Astrocyte of the spinal cord (primary cell): Measurements from ENCODE around the gene PDHX.
A peak's percentile ranks its signal among the peaks of the same experiment; 100 is the strongest.
"Not testable (repeated sequence)": the region's sequence is repeated elsewhere in the genome, so short reads cannot be mapped to it uniquely, and the experiment has no call there.

Source experiments
- DNase-seq: peaks from one replicate; pipeline ENCODE4 v3.0.0; 2011; ENCODE audit warnings: low read depth, low spot score
- H3K4me3 ChIP-seq: 2 replicates; pipeline ENCODE4 v1.5.1; 2011; ENCODE audit warnings: low read depth, mild to moderate bottlenecking, low read length, moderate library complexity
- CTCF ChIP-seq: IDR thresholded peaks from 2 replicates; pipeline ENCODE4 v1.5.1; 2012; ENCODE audit warnings: low read depth, mild to moderate bottlenecking, low read length, inconsistent platforms
- in situ Hi-C: cut with HindIII; loops from 2 replicates; pipeline ENCODE4 v1.10.0; 2017; ENCODE audit warnings: low sequenced_read_pairs

The PDHX gene

GRCh38 chr11:34909415-34909814 lies 7.0 kb upstream of the PDHX start:
- no peak overlapping the region for H3K4me3 ChIP-seq
- TF ChIP-seq CTCF, result no peak
- in situ Hi-C loops, result no loop called here
- no peak for DNase-seq

DNA sequence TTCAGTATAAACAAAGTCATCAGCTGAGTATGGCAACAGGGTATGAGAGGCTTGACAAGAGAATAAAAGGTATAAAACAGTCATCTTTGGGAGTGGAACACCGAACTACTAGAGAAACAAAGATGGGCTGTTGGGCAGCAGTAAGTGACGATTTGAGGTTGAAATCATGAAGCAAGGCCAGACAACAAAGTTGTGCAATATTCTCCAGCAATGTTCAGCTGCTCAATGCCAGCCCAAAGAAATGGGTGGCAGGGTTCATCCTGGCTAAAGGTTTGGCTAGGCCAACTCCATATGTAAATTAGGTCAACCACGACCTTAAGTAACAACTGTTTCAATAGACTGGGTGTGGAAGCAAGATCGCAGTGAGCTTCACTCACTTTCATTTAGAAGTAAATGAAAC lies 6.5 kb upstream of the PDHX start:
- no peak overlapping the region for H3K4me3 ChIP-seq
- TF ChIP-seq CTCF, result no peak
- in situ Hi-C loops, result no loop called here
- no peak for DNase-seq

DNA sequence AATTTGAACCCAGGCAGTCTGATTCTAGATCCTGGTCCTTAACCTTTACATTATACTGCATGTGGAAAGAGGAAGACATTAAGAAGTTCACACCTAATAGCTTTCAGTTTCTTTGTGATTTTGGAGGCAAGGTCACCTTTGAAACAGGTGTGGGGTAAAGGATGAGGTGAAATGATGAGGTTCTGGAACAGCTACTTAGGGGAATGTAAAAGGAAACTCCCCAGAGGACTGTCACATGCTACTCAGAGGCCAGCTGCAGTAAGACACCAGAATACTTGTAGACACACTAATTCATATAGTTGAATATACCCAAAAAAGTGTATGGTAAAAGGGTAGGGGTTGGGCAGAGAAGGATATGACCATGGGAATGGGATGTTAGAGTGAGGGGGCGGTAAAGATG lies 5.6 kb upstream of the PDHX start:
- no peak overlapping the region for H3K4me3 ChIP-seq
- in situ Hi-C loops, result no loop called here
- no peak for DNase-seq
- no peak for TF ChIP-seq CTCF

DNA sequence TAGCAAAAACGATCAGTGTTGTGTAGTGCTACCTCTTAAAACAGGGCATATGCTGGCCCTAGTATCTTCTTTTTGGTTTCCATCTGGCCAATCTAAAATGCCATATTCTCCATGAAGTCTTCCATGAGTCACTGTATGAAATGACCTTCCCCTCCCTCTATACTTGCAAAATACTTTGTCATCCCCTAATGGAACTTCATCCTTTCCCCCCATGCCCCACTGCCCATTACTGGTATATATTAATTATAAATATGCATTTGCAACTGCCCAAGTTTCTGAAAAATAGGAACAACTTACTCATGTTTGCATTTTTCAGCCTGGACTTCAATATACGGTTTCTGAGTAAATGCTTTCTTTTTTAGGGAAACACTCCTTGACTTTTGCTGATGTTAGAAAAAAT lies 4.7 kb upstream of the PDHX start:
- no peak overlapping the region for H3K4me3 ChIP-seq
- TF ChIP-seq CTCF, result no peak
- in situ Hi-C loops, result no loop called here
- DNase-seq, result no peak

GRCh38 chr11:34913556-34913955 lies 2.9 kb upstream of the PDHX start:
- DNase-seq, H3K4me3 ChIP-seq, in situ Hi-C loops: not testable (repeated sequence)

- H3K4me3 ChIP-seq, result peak overlapping the region; percentile 97
- DNase-seq, result peak; percentile 47
- in situ Hi-C loops, result no loop called here
- TF ChIP-seq CTCF, result no peak
Observed at GRCh38 chr11:34915136-34916014, 1.0 kb upstream of the PDHX start.
